Activated naive CD8-positive, alpha-beta T cell (primary cell): ENCODE results near the gene YEATS2.
"Not testable (repeated sequence)": the region's sequence is repeated elsewhere in the genome, so short reads cannot be mapped to it uniquely, and the experiment has no call there.

Experiments
- H3K27ac Mint-ChIP-seq: one replicate; pipeline ENCODE4 v1.8.0; 2021; ENCODE audit warnings: mixed read lengths
- H3K27me3 Mint-ChIP-seq: one replicate; pipeline ENCODE4 v1.8.0; 2021; ENCODE audit warnings: mixed read lengths
- H3K36me3 Mint-ChIP-seq: one replicate; pipeline ENCODE4 v1.8.0; 2021; ENCODE audit warnings: mixed read lengths
- H3K4me1 Mint-ChIP-seq: one replicate; pipeline ENCODE4 v1.8.0; 2021; ENCODE audit warnings: low read depth, mixed read lengths
- H3K4me3 Mint-ChIP-seq: one replicate; pipeline ENCODE4 v1.8.0; 2021; ENCODE audit warnings: mild to moderate bottlenecking, mixed read lengths
- H3K9me3 Mint-ChIP-seq: one replicate; pipeline ENCODE4 v1.8.0; 2021; ENCODE audit warnings: low read depth, mixed read lengths

YEATS2 gene

GRCh38 chr3:183698318-183698751 is 738 bp downstream of the YEATS2 start:
- no peaks in the 10 kb centered on the region for H3K27me3 Mint-ChIP-seq
- no peaks in the 10 kb centered on the region for H3K9me3 Mint-ChIP-seq
- peaks cover 7% of the 10 kb centered on the region for H3K36me3 Mint-ChIP-seq
- peaks cover 36% of the 10 kb centered on the region for H3K4me1 Mint-ChIP-seq
- H3K27ac Mint-ChIP-seq = peak overlapping the region; percentile 86
- peak overlapping the region; percentile 90 for H3K4me3 Mint-ChIP-seq

- H3K4me3 Mint-ChIP-seq = peak overlapping the region; percentile 90
These were observed 1.2 kb downstream of the YEATS2 start for GRCh38 chr3:183698756-183699155.

GRCh38 chr3:183699238-183699947 is 1.8 kb downstream of the YEATS2 start:
- peak overlapping the region; percentile 86 for H3K27ac Mint-ChIP-seq
- peak overlapping the region; percentile 90 for H3K4me3 Mint-ChIP-seq
- H3K4me1 Mint-ChIP-seq = peaks cover 41% of the 10 kb centered on the region
- no peaks in the 10 kb centered on the region for H3K9me3 Mint-ChIP-seq
- H3K27me3 Mint-ChIP-seq = no peaks in the 10 kb centered on the region
- H3K36me3 Mint-ChIP-seq = peaks cover 9% of the 10 kb centered on the region

More at GRCh38 chr3:183698756-183699155, 1.2 kb downstream of the YEATS2 start:
- Mint-ChIP-seq H3K27ac (peak overlapping the region; percentile 86), H3K4me1 (peaks cover 37% of the 10 kb centered on the region), H3K36me3 (peaks cover 7% of the 10 kb centered on the region), H3K9me3 (no peaks in the 10 kb centered on the region), H3K27me3 (no peaks in the 10 kb centered on the region)

- Mint-ChIP-seq H3K27ac (no peak overlapping the region), H3K27me3 (no peaks in the 10 kb centered on the region), H3K4me3 (no peak overlapping the region), H3K36me3 (peaks cover 10% of the 10 kb centered on the region), H3K4me1 (peaks cover 47% of the 10 kb centered on the region), H3K9me3 (no peaks in the 10 kb centered on the region)
These were observed 4.1 kb downstream of the YEATS2 start for GRCh38 chr3:183701744-183702143.

GRCh38 chr3:183703892-183704291 is 6.3 kb downstream of the YEATS2 start:
- H3K36me3 Mint-ChIP-seq, H3K9me3 Mint-ChIP-seq, H3K27ac Mint-ChIP-seq, H3K27me3 Mint-ChIP-seq, H3K4me3 Mint-ChIP-seq: not testable (repeated sequence)
- H3K4me1 Mint-ChIP-seq = peaks cover 41% of the 10 kb centered on the region

- Mint-ChIP-seq H3K9me3 (no peaks in the 10 kb centered on the region), H3K4me1 (peaks cover 12% of the 10 kb centered on the region)
These were observed 12.6 kb downstream of the YEATS2 start for GRCh38 chr3:183710231-183710630.

GRCh38 chr3:183711516-183711915 is 13.9 kb downstream of the YEATS2 start:
- peaks cover 6% of the 10 kb centered on the region for H3K4me1 Mint-ChIP-seq
- peaks cover 3% of the 10 kb centered on the region for H3K36me3 Mint-ChIP-seq
- H3K27ac Mint-ChIP-seq = no peak overlapping the region
- no peaks in the 10 kb centered on the region for H3K27me3 Mint-ChIP-seq
- H3K9me3 Mint-ChIP-seq = no peaks in the 10 kb centered on the region
- no peak overlapping the region for H3K4me3 Mint-ChIP-seq

More at GRCh38 chr3:183710231-183710630, 12.6 kb downstream of the YEATS2 start:
- H3K27me3 Mint-ChIP-seq = no peaks in the 10 kb centered on the region
- no peak overlapping the region for H3K4me3 Mint-ChIP-seq
- peaks cover 3% of the 10 kb centered on the region for H3K36me3 Mint-ChIP-seq
- no peak overlapping the region for H3K27ac Mint-ChIP-seq

- Mint-ChIP-seq H3K4me3 (no peak overlapping the region), H3K27me3 (no peaks in the 10 kb centered on the region), H3K27ac (no peak overlapping the region), H3K36me3 (peaks cover 6% of the 10 kb centered on the region), H3K4me1 (peaks cover 3% of the 10 kb centered on the region), H3K9me3 (no peaks in the 10 kb centered on the region)
These were observed 17.0 kb downstream of the YEATS2 start for GRCh38 chr3:183714622-183715021.

- H3K4me3 Mint-ChIP-seq = no peak overlapping the region
- H3K4me1 Mint-ChIP-seq = no peaks in the 10 kb centered on the region
- no peaks in the 10 kb centered on the region for H3K27me3 Mint-ChIP-seq
- peaks cover 11% of the 10 kb centered on the region for H3K36me3 Mint-ChIP-seq
- H3K27ac Mint-ChIP-seq = no peak overlapping the region
- H3K9me3 Mint-ChIP-seq = no peaks in the 10 kb centered on the region
These were observed 20.4 kb downstream of the YEATS2 start for GRCh38 chr3:183718012-183718411.

GRCh38 chr3:183725387-183725786 is 27.8 kb downstream of the YEATS2 start:
- peaks cover 24% of the 10 kb centered on the region for H3K36me3 Mint-ChIP-seq
- no peaks in the 10 kb centered on the region for H3K4me1 Mint-ChIP-seq
- no peaks in the 10 kb centered on the region for H3K9me3 Mint-ChIP-seq
- no peak overlapping the region for H3K4me3 Mint-ChIP-seq
- no peaks in the 10 kb centered on the region for H3K27me3 Mint-ChIP-seq
- H3K27ac Mint-ChIP-seq = no peak overlapping the region

GRCh38 chr3:183728204-183728603 is 30.6 kb downstream of the YEATS2 start:
- peaks cover 22% of the 10 kb centered on the region for H3K36me3 Mint-ChIP-seq

GRCh38 chr3:183730361-183730760 is 32.8 kb downstream of the YEATS2 start:
- Mint-ChIP-seq H3K4me3 (no peak overlapping the region), H3K36me3 (peaks cover 21% of the 10 kb centered on the region), H3K27ac (no peak overlapping the region)

More at GRCh38 chr3:183728204-183728603, 30.6 kb downstream of the YEATS2 start:
- Mint-ChIP-seq H3K4me3 (no peak overlapping the region), H3K27me3 (no peaks in the 10 kb centered on the region), H3K9me3 (no peaks in the 10 kb centered on the region), H3K27ac (no peak overlapping the region), H3K4me1 (no peaks in the 10 kb centered on the region)

GRCh38 chr3:183731611-183732010 is 34.0 kb downstream of the YEATS2 start:
- H3K9me3 Mint-ChIP-seq = no peaks in the 10 kb centered on the region
- H3K27me3 Mint-ChIP-seq = no peaks in the 10 kb centered on the region
- peaks cover 15% of the 10 kb centered on the region for H3K36me3 Mint-ChIP-seq
- H3K4me1 Mint-ChIP-seq = no peaks in the 10 kb centered on the region
- H3K27ac Mint-ChIP-seq = no peak overlapping the region
- H3K4me3 Mint-ChIP-seq = no peak overlapping the region

More at GRCh38 chr3:183730361-183730760, 32.8 kb downstream of the YEATS2 start:
- H3K4me1 Mint-ChIP-seq = no peaks in the 10 kb centered on the region
- H3K27me3 Mint-ChIP-seq = no peaks in the 10 kb centered on the region
- no peaks in the 10 kb centered on the region for H3K9me3 Mint-ChIP-seq

- Mint-ChIP-seq H3K4me3 (no peak overlapping the region), H3K27me3 (no peaks in the 10 kb centered on the region), H3K4me1 (no peaks in the 10 kb centered on the region), H3K9me3 (no peaks in the 10 kb centered on the region), H3K36me3 (peaks cover 23% of the 10 kb centered on the region), H3K27ac (no peak overlapping the region)
These were observed 36.0 kb downstream of the YEATS2 start for GRCh38 chr3:183733553-183733952.

- H3K4me3 Mint-ChIP-seq = no peak overlapping the region
- no peaks in the 10 kb centered on the region for H3K4me1 Mint-ChIP-seq
- no peak overlapping the region for H3K27ac Mint-ChIP-seq
- no peaks in the 10 kb centered on the region for H3K27me3 Mint-ChIP-seq
- H3K36me3 Mint-ChIP-seq = peaks cover 20% of the 10 kb centered on the region
- H3K9me3 Mint-ChIP-seq = no peaks in the 10 kb centered on the region
These were observed 37.3 kb downstream of the YEATS2 start for GRCh38 chr3:183734750-183735494.
